Measurements from ENCODE around the gene CDK17. TPM values are rescaled to one million over a fixed set of nuclear protein-coding genes. Genes with fewer than 3 reads are reported as not detected.

CDK17 gene
- total and polyA plus RNA-seq, 2 of the 8 experiments (the other 6 are each of a cell fraction or from before 2014, with no cell fraction given): 5.8 to 20.0 TPM

DNA sequence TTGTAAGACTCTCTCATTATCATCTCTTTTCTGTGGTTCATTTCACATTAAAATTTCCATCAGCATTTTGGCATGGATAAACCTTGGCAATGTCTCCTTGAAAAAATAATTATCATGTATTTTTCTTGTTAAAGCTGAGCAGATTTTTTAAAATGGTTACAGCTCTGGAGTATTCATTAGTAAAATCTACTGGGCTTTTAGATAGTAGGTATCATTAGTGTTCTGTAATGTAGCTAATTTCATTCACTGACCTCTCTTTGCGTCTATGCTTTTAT lies 36.9 kb upstream of the CDK17 start (continued):
- TF ChIP-seq, protein P1, sequence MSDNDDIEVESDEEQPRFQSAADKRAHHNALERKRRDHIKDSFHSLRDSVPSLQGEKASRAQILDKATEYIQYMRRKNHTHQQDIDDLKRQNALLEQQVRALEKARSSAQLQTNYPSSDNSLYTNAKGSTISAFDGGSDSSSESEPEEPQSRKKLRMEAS (IDR thresholded peaks at IDR 0.05): no peak
- TF ChIP-seq E2F6 (IDR thresholded peaks at IDR 0.05) (no peak), CTBP2 (IDR thresholded peaks at IDR 0.05; ENCODE audit: borderline replicate concordance, insufficient read depth, insufficient read length, low read length) (no peak), SP2 (IDR thresholded peaks at IDR 0.05; ENCODE audit: low read length) (no peak)
- TF ChIP-seq, protein P2, sequence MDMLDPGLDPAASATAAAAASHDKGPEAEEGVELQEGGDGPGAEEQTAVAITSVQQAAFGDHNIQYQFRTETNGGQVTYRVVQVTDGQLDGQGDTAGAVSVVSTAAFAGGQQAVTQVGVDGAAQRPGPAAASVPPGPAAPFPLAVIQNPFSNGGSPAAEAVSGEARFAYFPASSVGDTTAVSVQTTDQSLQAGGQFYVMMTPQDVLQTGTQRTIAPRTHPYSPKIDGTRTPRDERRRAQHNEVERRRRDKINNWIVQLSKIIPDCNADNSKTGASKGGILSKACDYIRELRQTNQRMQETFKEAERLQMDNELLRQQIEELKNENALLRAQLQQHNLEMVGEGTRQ (IDR thresholded peaks at IDR 0.05; ENCODE audit: low read length): no peak
